NCI-H774 (cell line): ENCODE results near the gene IL17RC.

Experiments
- DNase-seq: peaks from one replicate; lab custom pipeline; 2025; lab: John Stamatoyannopoulos, UW

IL17RC gene

DNA sequence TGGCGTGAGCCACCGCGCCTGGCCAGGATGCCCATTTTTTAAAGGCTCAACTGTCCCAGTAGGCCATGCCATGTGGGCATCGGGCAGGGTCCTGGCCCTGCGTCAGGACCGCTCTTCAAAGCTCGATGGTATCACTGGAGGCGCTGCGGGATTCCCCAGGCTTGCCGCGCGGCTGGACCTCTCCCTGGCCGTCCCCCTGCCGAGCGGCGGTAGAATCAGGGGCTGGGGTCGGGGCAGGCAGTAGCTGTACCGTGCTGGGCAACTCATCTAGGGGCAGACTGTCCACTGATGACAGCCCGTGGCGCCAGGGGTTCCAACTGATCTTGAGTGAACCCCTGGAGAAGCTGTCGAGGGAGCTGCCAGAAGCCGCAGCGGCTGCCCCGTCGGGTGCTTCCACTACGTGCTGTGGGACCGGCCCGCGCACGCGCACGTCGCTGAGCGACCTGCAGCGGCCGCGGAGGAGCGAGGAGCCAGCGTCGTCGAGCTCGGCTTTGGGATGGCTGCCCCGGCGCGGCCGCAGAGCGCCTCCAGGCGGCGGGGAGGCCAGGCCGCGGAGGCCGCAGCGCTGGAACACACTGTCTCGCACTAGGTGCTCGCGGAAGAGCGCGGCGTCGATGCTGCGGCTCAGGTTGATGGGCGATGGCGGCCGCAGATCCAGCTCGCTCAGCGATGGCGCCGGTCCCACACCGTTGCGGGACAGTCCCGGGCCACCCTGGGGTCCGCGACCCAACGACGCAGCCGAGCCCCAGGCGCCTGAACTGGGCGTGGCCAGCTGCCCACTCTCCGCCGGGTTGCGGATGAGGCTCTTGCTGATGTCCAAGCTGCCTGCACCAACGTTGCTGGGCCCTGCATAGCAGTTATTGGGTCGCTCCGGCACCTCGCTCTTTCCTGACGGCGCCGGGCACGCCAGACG, 29.5 kb downstream of the IL17RC start:
- DNase-seq: peak; percentile 88

DNA sequence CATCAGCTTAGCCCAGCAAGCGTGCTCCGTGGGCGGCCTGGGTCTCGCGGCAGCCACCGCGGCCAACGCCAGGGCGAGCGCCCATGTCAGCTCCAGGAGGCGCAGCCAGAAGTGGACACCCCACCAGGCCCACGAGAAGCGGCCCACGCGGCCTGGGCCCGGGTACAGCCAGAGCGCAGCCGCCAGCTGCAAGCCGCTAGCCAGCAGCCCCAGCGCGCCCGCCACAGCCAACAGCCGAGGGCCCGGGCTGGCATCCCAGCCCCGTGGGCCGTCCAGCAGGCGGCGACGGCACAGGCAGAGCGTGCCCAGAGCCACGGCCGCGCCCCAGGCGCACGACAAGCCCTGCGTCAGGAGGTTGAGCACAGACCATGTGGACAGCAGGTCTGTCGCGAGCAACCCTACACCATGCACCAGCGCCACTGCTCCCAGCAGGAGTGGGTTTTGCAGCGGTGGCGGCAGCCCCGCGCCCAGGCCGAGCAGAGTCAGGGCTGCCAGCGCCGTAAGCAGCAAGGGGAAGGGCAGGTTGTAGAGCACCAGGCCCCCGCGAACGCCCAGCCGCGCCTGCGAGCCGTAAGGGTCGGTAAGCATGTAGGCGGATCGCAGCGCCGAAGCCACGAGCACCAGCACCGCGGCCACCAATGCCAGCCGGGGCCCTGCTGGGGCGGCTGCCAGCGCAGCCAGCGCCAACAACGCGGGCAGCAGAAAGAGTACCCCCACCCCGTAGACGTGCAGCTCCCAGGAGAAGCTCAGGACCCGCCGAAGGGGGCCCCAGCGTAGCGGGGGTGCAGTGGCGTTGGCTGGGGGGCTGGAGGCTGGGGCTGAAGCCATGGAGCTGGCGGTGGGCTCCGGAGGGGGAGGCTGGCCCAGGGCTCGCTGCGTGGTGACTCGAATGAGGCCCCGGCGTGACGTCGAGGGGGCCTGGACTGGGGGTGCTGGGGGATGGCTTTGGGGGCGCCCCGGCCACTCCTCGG, 30.4 kb downstream of the IL17RC start:
- peak; percentile 26 for DNase-seq

DNA sequence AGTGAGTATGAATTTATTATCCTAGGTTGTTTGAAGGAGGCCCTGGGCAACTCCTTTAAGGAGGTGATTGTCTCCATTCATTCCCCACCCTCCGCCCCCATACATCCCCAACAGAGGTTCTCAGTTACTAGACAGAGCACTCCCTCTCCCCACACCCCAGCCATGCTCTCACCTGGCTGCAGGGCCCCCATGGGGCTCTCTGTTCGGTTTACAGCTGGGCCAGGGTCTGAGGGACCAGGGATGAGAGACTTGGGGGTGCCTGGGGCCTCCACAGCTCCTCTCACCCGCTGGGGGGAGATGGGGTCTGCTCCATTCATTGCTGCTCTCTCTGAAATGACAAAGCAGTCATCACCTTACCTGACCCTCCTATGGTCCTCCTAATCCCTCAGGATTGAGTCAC, 31.7 kb downstream of the IL17RC start:
- DNase-seq: no peak

DNA sequence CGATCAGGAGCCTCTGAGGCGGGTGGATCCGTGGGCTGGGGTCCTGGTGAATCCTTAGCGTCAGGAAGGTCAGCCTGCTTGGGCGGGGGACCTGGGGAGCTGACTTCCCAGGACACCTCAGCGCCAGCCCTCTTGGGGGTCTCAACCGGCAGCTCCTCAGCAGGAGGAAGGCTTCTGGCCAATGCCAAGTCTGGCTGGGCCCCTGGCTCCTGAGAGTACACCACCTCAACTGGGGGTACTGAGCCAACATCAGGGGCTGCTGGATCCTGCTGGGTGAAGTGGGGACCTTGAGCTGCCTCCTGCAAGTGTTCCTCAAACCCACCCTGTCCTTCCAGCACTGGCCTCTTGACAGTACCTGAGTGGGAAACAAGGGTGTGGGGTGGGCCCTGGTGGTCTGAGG, 32.2 kb downstream of the IL17RC start:
- no peak for DNase-seq

DNA sequence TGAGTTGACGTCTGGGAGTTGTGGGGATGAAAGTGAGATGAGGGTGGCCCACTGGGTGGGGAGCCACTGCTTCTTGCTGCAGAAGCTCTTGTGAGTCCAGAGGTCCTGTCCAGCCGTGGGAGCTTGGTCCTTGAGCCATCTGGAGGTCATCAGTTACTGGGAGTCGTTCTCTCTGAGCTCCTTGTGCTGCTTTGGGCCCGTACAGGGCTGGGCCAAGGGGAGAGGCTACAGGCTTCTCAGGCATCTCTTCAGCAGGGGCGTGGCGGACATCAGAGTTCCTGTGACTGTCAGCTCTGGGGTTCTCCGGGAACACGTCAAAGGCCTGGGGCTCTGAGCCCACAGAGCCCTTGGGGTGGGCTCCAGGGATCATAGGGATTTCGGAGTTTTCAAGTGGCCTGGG, 32.7 kb downstream of the IL17RC start:
- DNase-seq: no peak

DNA sequence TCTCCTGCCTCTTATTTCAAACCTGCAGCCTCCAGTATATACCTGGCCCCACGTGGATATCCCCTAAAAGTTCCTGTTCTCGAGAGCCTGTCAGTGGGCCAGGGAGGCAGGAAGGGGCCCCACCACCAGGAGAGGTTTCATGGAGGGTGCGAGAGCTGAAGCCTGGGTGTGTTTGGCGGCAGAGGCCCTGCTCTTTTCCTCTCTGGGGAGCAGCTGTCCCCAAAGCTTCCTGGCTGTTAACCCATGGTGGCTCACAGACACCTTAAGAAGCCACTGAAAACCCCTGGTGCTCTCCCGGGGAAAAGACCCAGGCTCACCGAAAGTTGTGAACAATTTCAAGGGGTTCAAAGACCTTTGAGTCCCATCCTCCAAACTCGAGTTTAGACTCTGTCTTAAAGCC, 34.2 kb downstream of the IL17RC start:
- no peak for DNase-seq

DNA sequence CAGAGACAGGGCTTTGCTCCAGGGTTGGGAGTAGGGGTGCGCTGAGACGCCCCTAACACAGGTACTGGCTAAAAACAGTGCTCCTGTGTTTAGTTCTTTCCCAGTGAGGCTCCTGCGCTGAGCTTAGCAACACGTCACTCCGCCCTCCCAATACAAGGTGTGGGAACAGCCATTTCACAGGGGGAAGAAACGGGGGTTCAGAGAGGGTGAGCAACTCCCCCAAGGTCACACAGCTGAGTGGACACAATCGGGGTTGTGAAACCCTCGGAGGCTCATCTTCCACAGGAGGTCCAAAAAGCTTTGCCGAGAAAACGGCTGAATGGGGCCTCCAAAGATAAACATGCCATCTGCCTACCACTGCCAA, 34.7 kb downstream of the IL17RC start:
- DNase-seq: no peak

DNA sequence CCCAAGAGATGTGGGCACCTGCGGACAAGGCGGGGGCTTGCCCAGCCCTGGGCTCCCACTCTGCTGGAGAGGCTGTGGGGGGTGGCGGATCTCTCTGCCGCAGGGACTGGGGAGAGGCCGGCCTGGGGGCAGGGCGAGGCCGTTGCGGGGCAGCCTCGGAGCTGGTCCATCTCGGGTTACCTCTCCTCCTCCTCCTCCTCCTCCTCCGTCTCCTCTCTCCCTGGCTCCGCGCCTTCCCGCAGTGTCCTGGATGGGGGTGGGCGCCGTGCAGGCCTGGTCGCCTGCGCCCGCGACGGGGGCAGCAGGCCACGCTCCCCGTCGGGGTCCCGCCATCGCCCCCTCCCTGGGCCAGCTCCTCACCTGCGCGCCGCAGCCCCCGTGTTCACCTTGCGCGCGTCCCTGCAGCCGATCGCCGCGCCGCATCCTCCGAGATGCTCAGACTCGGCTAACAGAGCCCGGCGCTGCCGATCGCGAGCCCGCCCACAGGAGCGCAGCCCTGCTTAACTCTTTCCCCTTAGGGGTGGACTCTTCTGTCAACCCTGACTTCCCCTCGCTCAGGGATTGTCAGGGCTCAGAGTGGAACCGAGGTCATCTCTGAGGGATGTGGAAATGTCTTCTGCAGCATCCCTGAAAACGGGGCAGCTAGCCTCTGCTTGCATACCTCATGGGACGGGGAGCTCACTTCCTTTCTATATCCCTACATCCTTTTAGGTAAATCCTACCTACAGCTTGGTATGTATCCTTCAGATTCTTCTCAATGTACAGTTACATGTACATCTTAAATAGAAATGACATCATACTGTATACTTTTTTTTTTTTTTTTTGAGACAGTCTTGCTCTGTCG, 35.3 kb downstream of the IL17RC start, which contains the start of gene PRRT3:
TSS of gene PRRT3 (minus strand) at position 447 of the 844 bp plus-strand sequence. CDS start 2,293 bp downstream, outside the sequence.
- DNase-seq: no peak

DNA sequence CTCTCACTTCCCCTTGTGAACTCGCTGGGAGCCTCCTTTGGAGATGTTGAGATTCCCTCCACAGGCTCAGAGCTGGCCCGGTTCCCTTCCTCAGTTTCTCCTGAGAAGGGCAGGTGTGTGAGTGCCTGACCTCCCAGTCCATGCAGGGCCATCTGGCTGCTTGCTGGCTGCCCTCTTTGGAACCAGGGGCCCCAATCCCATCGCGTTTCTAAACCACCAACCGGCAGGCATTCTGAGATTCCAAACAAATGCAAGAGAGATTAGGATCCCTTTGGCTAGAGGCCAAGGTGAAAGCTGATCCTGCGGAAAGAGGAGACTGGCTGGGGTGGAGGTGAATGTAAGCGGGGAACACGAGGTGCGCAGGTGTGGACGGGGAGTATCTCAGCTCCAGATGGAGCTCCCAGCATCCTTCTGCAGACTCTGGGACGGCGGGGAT, 38.2 kb downstream of the IL17RC start:
- no peak for DNase-seq

DNA sequence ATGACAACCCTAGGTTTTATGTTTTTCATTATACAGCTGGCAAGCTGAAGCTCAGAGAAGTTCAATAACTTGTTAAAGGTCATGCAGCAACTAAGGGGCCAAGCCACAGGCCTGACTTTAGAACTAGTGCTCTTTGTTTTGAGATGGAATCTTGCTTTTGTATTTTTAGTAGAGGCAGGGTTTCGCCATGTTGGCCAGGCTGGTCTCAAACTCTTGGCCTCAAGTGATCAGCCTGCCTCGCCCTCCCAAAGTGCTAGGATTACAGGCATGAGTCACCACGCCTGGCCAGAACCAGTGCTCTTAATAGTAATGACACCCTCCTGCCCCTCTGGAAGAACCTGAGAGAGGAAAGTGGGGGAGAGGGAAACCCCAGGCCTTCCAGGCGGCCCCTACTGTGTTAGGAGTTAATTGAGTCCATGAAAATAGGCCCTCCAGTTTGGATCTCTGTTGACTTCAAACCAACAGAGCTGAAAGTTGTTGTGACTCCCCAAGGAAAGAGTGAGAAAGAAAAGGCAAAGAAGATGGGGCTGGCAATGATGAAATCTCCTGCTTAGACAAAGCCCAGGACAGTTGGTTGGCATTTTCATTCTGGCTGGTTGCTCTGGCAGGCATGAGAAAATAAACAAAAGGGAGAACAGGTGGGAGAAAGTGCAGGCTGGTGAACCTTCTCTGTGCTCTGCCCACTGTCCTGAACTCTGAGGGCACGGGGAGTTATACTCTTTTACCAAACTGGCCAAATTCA, 38.9 kb downstream of the IL17RC start:
- no peak for DNase-seq

DNA sequence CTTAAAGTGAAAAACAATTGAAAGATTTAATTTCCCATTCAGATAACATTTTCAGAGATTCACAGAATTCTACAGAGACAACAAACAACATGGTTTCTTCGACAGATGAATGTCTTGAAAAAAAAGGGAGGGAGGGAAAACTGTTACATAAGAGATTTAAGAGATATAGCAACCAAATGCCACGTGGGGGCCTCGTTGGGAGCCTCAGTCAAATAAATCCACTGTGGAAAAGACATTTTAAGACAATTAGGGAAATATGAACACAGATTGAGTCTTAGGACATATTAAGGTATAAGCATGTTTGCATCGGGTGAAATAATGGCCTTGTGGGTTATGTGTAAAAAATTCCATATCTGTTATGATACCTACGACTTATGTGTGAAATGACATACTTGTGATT, 40.3 kb downstream of the IL17RC start:
- no peak for DNase-seq

DNA sequence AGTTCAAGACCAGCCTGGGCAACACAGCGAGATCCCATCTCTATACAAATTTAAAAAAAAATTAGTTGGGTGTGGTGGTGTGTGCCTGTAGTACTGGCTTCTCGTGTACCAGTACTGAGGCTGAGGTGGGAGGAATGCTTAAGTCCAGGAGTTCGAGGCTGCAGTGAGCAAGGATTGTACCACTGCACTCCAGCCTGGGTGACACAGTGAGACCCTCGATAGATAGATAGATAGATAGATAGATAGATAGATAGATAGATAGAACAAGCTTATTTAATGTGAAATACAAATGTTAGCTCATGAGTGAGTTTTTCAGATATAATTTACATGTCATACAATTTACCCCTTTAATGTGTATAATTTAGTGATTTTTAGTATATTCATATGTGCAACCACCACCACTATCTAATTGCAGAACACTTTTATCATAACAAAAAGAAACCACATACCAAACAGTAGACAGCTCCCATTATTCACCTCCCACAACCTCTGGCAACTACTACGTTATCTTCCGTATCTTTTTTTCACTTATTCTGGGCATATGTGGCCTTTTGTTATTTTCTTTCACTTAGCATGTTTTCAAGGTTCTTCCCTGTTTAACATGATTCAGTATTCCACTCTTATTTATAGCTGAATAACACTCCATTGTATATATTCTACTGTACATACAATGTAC, 48.4 kb downstream of the IL17RC start:
- DNase-seq: no peak

DNA sequence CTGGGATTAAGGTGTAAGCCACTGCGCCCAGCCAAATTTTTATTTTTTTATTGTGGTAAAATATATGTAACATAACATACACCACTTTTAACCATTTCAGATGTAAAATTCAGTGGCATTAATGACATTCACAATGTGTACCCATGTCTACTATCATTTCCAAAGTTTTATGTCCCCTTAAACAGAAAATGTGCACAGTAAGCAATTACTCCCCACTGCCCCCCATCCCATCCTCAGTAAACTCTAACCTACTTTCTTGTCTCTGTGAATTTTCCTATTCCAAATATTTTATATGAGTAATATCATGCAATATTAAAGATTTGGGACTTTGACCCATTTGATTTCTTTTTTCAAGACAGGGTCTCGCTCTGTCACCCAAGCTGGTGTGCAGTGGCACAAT, 49.9 kb downstream of the IL17RC start:
- no peak for DNase-seq

DNA sequence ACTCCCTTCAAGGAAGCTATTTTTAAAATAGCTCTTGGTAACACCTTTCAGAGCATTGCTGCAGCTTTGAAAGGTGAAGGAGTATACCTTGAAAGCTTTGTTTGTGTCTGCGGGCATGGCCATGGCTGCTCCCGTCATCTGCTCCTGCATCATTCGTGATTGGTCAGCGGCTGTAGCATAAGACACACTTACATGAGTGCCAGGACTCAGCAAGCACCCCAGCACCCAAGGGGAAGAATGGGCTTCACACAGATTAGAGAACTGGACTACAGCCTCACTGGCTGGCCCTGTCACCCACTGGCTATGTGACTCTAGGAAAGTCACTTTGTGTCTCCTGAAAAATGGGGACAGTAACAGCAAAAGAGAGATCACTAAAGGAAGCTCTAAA, 52.7 kb downstream of the IL17RC start:
- no peak for DNase-seq

DNA sequence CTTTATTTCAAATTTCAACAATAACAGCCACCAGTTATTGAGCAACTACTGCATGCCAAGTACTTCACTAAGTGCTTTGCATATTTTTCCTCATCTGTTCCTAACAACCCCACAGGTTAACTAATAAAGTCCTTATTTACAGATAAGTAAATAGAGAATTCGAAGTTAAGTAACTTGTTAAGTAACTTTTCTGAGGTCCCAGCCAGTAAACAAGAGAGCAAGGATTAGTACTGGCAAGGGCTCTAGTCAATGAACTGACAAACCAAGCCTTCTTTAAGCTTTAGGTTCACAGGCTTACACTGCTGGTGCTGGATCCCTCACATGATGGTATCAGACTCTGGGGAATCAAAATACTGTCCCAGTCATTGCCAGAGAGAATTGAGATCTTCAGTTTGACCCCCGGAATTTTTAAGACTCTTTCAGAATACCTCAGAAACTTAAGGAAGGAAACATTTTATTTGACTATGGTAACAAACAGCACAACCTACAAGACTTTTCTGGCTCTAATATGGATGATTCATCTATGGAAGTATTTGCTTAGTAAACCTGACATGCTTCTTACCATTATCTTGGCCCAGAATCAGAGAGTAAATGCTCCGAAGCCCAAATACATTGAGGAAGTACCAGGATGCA, 53.2 kb downstream of the IL17RC start:
- DNase-seq: no peak

DNA sequence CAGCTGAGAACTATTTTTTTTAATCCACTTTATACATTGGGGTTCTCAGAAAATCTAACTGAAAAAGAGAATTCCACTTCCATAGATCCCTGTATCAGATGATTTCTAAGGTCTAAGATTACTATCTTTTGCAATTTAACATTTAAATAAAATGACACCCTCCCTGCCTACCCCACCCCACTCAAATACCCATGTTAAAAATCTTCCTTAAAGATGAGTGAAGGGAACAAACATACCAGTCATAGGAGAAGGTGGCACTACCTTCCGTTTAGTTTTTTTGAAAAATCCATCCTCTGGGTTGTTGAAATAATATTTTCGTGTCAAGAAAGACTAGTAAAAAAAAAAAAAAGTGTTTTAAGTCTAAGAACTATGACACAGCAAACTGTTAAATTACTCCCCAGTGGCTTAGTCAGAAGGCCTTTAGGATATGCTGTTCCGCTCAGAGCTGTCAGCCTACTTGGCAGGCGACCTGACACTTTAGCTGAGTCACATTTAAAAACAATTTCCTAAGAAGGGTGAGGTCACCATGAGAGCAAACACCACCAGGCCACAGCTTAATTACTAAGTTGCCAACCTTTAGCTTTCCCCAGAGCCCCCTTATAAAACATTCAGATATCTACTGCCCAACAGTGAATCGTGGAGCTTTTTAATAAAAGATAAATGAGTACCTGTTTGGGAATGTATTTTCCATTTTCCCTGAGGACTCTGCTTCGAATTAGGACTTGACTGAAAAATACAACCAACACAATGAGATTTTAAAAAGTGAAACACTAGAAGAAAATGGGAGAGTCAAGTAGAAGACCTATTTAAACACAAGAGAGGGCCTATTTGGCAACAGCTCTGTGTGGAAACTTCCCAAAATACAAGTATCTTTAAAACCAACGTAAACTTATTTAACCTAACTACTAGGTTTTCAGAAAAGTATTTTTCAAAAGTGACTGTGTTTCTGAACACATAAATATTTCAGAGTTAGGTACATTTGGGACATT, 60.1 kb downstream of the IL17RC start:
- peak; percentile 27 for DNase-seq

DNA sequence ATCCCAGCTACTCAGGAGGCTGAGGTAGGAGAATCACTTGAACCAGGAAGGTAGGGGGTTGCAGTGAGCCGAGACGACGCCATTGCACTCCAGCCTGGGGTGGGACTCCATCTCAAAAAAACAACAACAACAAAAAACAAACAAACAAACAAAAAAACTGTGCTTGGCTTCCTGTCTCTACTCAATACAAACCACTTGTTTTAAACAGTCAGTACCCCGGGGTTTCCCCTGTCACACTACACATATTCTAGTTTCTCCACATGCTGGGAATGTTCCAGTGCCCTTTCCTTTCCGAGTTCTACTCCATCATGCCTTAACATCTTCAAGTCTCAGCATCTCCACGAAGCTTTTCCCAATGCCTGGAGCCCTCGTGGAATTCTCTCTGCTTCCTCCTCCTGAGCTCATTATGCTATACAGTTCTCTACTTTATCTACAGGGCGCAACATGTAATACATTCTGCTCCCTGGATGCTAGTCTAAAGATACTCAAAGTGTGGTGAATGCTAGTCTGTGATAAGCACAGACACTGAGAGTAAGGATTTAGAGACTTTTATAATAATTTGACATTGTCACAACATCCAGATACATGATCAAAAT, 61.9 kb downstream of the IL17RC start:
- DNase-seq: no peak

DNA sequence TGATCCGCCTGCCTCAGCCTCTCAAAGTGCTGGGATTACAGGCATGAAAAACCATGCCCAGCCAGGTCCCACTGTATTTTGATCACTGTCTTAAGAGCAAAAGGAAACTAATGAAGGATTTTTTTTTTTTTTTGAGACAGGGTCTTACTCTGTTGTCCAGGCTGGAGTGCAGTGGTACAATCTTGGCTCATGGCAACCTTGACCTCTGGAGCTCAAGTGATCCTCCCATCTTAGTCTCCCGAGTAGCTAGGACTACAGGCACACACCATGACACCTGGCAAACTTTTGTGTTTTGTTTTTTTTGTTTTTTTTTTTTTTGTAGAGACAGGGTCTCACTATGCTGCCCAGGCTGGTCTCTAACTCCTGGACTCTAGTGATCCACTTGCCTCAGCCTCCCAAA, 63.4 kb downstream of the IL17RC start:
- DNase-seq: no peak
